Mesendoderm (in vitro differentiated cells): ENCODE results near the gene QRFP.

Source experiments
- DNase-seq: peaks from one replicate; pipeline ENCODE4 v3.0.0; 2013
- H2AK5ac ChIP-seq: 2 replicates; pipeline ENCODE4 v1.6.1; 2013; ENCODE audit warnings: low read length, inconsistent platforms
- H2BK120ac ChIP-seq: 2 replicates; pipeline ENCODE4 v1.6.1; 2013; ENCODE audit warnings: low read depth, mild to moderate bottlenecking, low read length, moderate library complexity, mixed read lengths
- H2BK15ac ChIP-seq: replicated peaks from 2 replicates; pipeline ENCODE4 v1.6.1; 2013; ENCODE audit warnings: low read depth, mild to moderate bottlenecking, moderate library complexity
- H2BK5ac ChIP-seq: 2 replicates; pipeline ENCODE4 v1.6.1; 2013; ENCODE audit warnings: low read length, inconsistent platforms
- H3K18ac ChIP-seq: 2 replicates; pipeline ENCODE4 v1.6.1; 2013; ENCODE audit warnings: mild to moderate bottlenecking, low read length, mixed read lengths
- H3K23ac ChIP-seq: one replicate; pipeline ENCODE4 v1.6.1; 2013; ENCODE audit warnings: low read length
- H3K27ac ChIP-seq: 2 replicates; pipeline ENCODE4 v1.5.1; 2013; ENCODE audit warnings: low read depth, mild to moderate bottlenecking, inconsistent platforms, low read length, moderate library complexity
- H3K27me3 ChIP-seq: 2 replicates; pipeline ENCODE4 v1.6.1; 2013; ENCODE audit warnings: low read length, control low read depth, mild to moderate bottlenecking, inconsistent platforms; ENCODE audit not compliant: insufficient read depth, poor library complexity
- H3K36me3 ChIP-seq: 2 replicates; pipeline ENCODE4 v1.6.1; 2013; ENCODE audit warnings: low read length, inconsistent platforms; ENCODE audit not compliant: control insufficient read depth, insufficient read depth
- H3K4ac ChIP-seq: one replicate; pipeline ENCODE4 v1.6.1; 2013; ENCODE audit warnings: low read depth, mild to moderate bottlenecking, low read length, moderate library complexity
- H3K4me1 ChIP-seq: 2 replicates; pipeline ENCODE4 v1.6.1; 2013; ENCODE audit warnings: low read depth, low read length, inconsistent platforms; ENCODE audit not compliant: control insufficient read depth
- H3K4me2 ChIP-seq: 2 replicates; pipeline ENCODE4 v1.6.1; 2013; ENCODE audit warnings: low read length
- H3K4me3 ChIP-seq: 2 replicates; pipeline ENCODE4 v1.5.1; 2013; ENCODE audit warnings: mild to moderate bottlenecking, low read length
- H3K56ac ChIP-seq: one replicate; pipeline ENCODE4 v1.6.1; 2013; ENCODE audit warnings: low read length
- H3K79me1 ChIP-seq: 2 replicates; pipeline ENCODE4 v1.6.1; 2013; ENCODE audit warnings: low read length, inconsistent platforms
- H3K79me2 ChIP-seq: 2 replicates; pipeline ENCODE4 v1.6.1; 2013; ENCODE audit warnings: mild to moderate bottlenecking, low read length; ENCODE audit not compliant: control insufficient read depth, insufficient read depth
- H3K9ac ChIP-seq: 2 replicates; pipeline ENCODE4 v1.6.1; 2013; ENCODE audit warnings: low read length, inconsistent platforms
- H4K5ac ChIP-seq: one replicate; pipeline ENCODE4 v1.6.1; 2013; ENCODE audit warnings: low read length
- H4K8ac ChIP-seq: one replicate; pipeline ENCODE4 v1.6.1; 2013; ENCODE audit warnings: low read depth, mild to moderate bottlenecking, control low read depth, low read length, moderate library complexity
- WGBS: extraction: QIAGEN DNeasy Blood & Tissue Kit; methylation state at CpG from one replicate; pipeline ENCODE4 v1.1.7; 2013; ENCODE audit warnings: low lambda C conversion rate, missing lambda C conversion rate; ENCODE audit not compliant: insufficient coverage; ENCODE audit errors: extremely low coverage; 5-methylcytosine and 5-hydroxymethylcytosine counted together

QRFP gene

DNA sequence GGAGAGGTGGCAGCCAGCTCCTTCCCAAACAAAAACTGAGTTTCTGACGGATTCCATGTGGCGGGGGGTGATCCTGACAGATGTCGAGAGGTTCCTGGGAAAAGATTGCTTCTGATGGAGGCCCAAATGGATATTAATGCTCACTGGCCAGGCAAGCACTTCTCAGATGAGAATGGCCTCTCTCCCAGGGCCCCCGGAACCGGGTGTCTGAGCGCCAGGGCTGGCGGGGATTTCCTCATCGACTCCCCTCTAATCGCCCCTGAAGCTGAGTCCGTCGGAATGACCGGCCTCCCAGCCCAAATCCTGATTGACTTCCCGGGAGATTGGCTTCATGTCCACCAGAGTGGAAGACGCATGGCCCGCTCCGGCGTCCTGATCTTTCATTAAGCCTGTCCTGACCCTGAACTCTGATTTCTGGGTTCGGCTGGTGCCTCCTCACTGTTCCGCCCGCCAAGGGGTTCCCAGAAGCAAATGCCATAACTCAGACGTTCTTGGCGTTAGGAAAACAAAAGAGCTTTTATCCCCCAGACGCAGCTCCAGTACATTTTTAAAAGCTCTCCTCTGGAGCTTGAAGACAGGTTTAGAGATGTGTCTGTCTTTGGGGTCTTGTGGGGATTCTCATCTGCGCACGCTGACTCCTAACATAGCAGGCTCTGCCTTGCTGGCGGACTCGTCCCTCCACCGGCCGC lies 24.8 kb upstream of the QRFP start:
- Histone ChIP-seq H3K4me3 (no peak overlapping the region), H3K18ac (no peak overlapping the region), H3K27me3 (no peaks in the 10 kb centered on the region), H3K79me1 (no peaks in the 10 kb centered on the region), H3K9ac (no peak overlapping the region), H3K4ac (no peak overlapping the region), H2BK120ac (no peak overlapping the region), H4K5ac (no peak overlapping the region), H4K8ac (no peak overlapping the region), H3K56ac (no peak overlapping the region), H3K79me2 (no peaks in the 10 kb centered on the region), H3K4me2 (no peak overlapping the region), H2BK15ac (no peak overlapping the region), H3K23ac (no peak overlapping the region), H3K4me1 (no peaks in the 10 kb centered on the region), H2AK5ac (no peak overlapping the region), H2BK5ac (no peak overlapping the region), H3K27ac (no peak overlapping the region), H3K36me3 (no peaks in the 10 kb centered on the region)
- DNase-seq = no peak
- WGBS = no CpG with 5 or more reads among the region's 29 CpGs

- Histone ChIP-seq H3K23ac (no peak overlapping the region), H3K27me3 (no peaks in the 10 kb centered on the region), H3K27ac (no peak overlapping the region)
These were observed 24.2 kb upstream of the QRFP start for GRCh38 chr9:130920762-130921299.

GRCh38 chr9:130920233-130920632 lies 23.6 kb upstream of the QRFP start:
- Histone ChIP-seq H3K9ac (no peak overlapping the region), H2BK5ac (no peak overlapping the region), H3K56ac (no peak overlapping the region), H3K18ac (no peak overlapping the region), H2BK120ac (no peak overlapping the region), H3K27me3 (no peaks in the 10 kb centered on the region), H4K5ac (no peak overlapping the region), H2AK5ac (no peak overlapping the region), H3K27ac (no peak overlapping the region), H3K79me2 (no peaks in the 10 kb centered on the region), H2BK15ac (no peak overlapping the region), H3K4me3 (no peak overlapping the region), H3K79me1 (no peaks in the 10 kb centered on the region), H4K8ac (no peak overlapping the region), H3K4ac (no peak overlapping the region), H3K4me2 (no peak overlapping the region), H3K36me3 (no peaks in the 10 kb centered on the region), H3K23ac (no peak overlapping the region), H3K4me1 (no peaks in the 10 kb centered on the region)
- no CpG with 5 or more reads among the region's 8 CpGs for WGBS
- DNase-seq = no peak

More at GRCh38 chr9:130920762-130921299, 24.2 kb upstream of the QRFP start:
- no peak overlapping the region for H2AK5ac ChIP-seq
- H3K56ac ChIP-seq = no peak overlapping the region
- no peaks in the 10 kb centered on the region for H3K79me2 ChIP-seq
- no peak overlapping the region for H3K4me3 ChIP-seq
- no peaks in the 10 kb centered on the region for H3K4me1 ChIP-seq
- WGBS = no CpG with 5 or more reads among the region's 14 CpGs
- H3K36me3 ChIP-seq = no peaks in the 10 kb centered on the region
- no peak overlapping the region for H3K4me2 ChIP-seq
- no peak overlapping the region for H2BK5ac ChIP-seq
- H2BK120ac ChIP-seq = no peak overlapping the region
- no peak overlapping the region for H2BK15ac ChIP-seq
- DNase-seq = no peak
- no peak overlapping the region for H4K5ac ChIP-seq
- no peak overlapping the region for H4K8ac ChIP-seq
- no peak overlapping the region for H3K4ac ChIP-seq
- H3K18ac ChIP-seq = no peak overlapping the region
- no peak overlapping the region for H3K9ac ChIP-seq
- no peaks in the 10 kb centered on the region for H3K79me1 ChIP-seq

DNA sequence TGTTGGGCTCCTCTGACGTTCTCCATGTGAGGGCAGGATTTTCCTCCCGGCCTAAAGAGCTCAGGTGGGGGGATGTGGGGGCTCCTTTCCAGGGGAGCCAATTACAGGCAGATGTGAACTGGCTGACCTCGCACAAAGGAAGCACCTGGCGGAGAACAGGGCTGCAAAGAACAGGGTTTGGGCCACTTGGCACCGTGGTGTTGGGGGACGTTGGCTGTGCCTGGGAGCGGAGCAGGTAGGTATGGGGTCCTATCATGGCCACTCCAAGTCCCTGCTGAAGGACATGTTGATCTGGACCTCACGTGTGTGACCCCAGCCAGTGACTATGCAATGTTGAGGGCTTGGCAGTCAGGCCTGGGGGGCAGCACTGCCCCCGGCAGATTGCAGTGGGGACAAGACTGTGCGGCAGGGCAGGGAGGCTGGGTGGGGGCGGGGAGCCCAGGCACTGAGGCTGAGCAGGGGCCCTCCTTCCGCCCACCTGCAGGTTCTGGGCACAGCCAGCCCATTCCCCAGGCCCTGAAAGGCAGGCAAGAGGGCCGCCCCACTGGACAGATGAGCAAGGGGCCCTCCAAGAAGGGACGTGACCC lies 23.0 kb upstream of the QRFP start:
- WGBS = no CpG with 5 or more reads among the region's 14 CpGs

GRCh38 chr9:130918826-130919558 lies 22.4 kb upstream of the QRFP start:
- H3K9ac ChIP-seq = no peak overlapping the region

More for the DNA sequence above, 23.0 kb upstream of the QRFP start:
- no peak overlapping the region for H3K23ac ChIP-seq
- H3K4me3 ChIP-seq = no peak overlapping the region
- no peak overlapping the region for H3K56ac ChIP-seq
- H3K27ac ChIP-seq = no peak overlapping the region
- H4K8ac ChIP-seq = no peak overlapping the region
- no peaks in the 10 kb centered on the region for H3K79me2 ChIP-seq
- no peak overlapping the region for H2BK5ac ChIP-seq
- H3K9ac ChIP-seq = no peak overlapping the region
- no peak overlapping the region for H3K4me2 ChIP-seq
- H3K4ac ChIP-seq = no peak overlapping the region
- no peaks in the 10 kb centered on the region for H3K27me3 ChIP-seq
- H3K18ac ChIP-seq = no peak overlapping the region
- no peak overlapping the region for H2AK5ac ChIP-seq
- no peaks in the 10 kb centered on the region for H3K79me1 ChIP-seq
- H4K5ac ChIP-seq = no peak overlapping the region
- DNase-seq = no peak
- no peak overlapping the region for H2BK120ac ChIP-seq
- H3K36me3 ChIP-seq = no peaks in the 10 kb centered on the region
- no peaks in the 10 kb centered on the region for H3K4me1 ChIP-seq
- no peak overlapping the region for H2BK15ac ChIP-seq

More at GRCh38 chr9:130918826-130919558, 22.4 kb upstream of the QRFP start:
- H3K27ac ChIP-seq = no peak overlapping the region
- no peaks in the 10 kb centered on the region for H3K4me1 ChIP-seq
- H3K18ac ChIP-seq = no peak overlapping the region
- H3K4ac ChIP-seq = no peak overlapping the region
- H4K8ac ChIP-seq = no peak overlapping the region
- H3K27me3 ChIP-seq = no peaks in the 10 kb centered on the region
- H2BK15ac ChIP-seq = no peak overlapping the region
- H3K56ac ChIP-seq = no peak overlapping the region
- no peak for DNase-seq
- H3K36me3 ChIP-seq = no peaks in the 10 kb centered on the region
- no peak overlapping the region for H3K23ac ChIP-seq
- H3K4me2 ChIP-seq = no peak overlapping the region
- H3K79me2 ChIP-seq = no peaks in the 10 kb centered on the region
- no CpG with 5 or more reads among the region's 33 CpGs for WGBS
- no peak overlapping the region for H2BK120ac ChIP-seq
- H4K5ac ChIP-seq = no peak overlapping the region
- H3K79me1 ChIP-seq = no peaks in the 10 kb centered on the region
- no peak overlapping the region for H3K4me3 ChIP-seq
- no peak overlapping the region for H2AK5ac ChIP-seq
- no peak overlapping the region for H2BK5ac ChIP-seq
